HG03196 (cell line): ENCODE data around the gene GOLGA3.
"Not testable (repeated sequence)": the region's sequence is repeated elsewhere in the genome, so short reads cannot be mapped to it uniquely, and the experiment has no call there.

Source experiments
- ATAC-seq: cut with Tn5 transposase; IDR thresholded peaks from one replicate; pipeline ENCODE4 v1.9.1; 2021; ENCODE audit not compliant: unreplicated experiment

Gene GOLGA3

DNA sequence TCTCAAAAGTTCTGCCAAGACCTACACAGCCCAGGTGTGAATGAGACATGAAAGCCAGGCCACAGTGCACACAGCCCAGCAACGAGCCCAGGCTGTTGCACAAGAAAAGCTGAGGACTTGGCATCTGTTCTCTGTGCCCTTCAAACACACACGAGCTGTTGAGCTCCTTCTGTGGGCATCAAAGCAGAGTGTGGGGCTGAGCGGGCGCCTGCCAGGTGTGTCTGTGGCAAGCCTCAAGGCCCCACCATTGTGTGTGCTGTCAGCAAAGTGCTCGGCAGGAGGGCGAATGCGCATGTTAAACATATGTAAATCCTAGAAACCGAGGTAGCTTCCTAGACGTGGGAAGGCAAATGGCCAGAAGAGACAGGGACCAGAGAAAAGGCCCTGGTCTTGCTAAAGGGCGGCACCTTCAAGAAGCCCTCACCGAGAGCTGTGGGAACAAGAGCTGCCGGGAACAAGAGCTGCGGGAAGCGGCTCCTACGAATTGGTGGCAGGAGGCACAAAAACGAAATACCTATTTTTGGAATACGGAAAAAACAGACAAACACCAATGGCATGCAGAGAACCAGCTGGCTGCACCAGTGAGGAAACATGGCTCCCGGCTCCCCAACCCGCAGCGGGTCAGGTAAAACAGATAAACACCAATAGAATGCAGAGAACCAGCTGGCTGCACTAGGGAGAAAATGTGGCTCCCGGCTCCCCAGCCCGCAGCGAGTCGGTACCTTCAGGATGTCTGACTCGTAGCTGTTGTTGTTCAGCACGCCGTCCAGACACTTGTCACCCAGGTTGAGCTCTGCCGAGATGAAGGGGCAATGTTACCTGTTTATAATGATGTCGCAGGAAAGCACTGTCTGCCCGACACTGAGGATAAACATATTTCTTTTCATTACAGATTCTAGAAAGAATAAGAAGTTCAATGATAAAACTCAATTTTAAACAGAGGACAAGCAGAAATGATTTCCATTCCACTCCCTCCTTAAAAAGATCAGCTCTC is 19.0 kb upstream of the GOLGA3 start:
- ATAC-seq = no peak

DNA sequence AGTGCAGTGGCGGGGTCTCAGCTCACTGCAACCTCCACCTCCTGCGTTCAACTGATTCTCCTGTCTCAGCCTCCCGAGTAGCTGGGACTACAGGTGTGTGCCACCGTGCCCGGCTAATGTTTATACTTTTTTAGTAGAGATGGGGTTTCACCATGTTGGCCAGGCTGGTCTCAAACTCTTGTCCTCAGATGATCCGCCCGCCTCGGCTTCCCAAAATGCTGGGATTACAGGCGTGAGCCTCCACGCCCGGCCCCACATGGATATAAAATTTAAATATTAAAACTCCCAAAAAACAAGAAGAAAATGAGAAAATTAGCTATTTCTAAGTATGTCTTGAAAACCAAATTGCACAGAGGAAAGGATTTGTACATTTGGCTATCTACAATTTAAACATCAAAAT is 16.0 kb upstream of the GOLGA3 start:
- ATAC-seq = not testable (repeated sequence)

- no peak for ATAC-seq
Observed at GRCh38 chr12:132842449-132843045, 13.9 kb upstream of the GOLGA3 start.

- no peak for ATAC-seq
Observed at GRCh38 chr12:132841151-132841550, 12.5 kb upstream of the GOLGA3 start.

DNA sequence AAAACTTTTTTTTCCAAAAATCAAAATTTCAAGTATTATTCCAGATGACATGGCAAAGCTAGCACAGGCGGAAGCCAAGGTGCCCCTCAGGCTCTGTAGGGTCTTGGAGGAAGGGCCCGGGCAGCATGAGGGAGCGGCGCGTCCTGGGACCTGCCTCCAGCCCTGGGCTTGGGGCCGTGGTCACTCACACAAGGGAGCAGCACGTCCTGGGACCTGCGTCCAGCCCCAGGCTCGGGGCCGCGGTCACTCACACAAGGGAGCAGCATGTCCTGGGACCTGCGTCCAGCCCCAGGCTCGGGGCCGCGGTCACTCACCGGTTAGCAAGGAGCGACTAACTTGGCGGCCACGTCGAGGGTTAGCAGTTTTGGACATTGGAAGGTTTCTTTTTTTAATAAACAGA is 11.9 kb upstream of the GOLGA3 start:
- ATAC-seq = no peak

- ATAC-seq = no peak
Observed at GRCh38 chr12:132839558-132840235, 11.0 kb upstream of the GOLGA3 start.

DNA sequence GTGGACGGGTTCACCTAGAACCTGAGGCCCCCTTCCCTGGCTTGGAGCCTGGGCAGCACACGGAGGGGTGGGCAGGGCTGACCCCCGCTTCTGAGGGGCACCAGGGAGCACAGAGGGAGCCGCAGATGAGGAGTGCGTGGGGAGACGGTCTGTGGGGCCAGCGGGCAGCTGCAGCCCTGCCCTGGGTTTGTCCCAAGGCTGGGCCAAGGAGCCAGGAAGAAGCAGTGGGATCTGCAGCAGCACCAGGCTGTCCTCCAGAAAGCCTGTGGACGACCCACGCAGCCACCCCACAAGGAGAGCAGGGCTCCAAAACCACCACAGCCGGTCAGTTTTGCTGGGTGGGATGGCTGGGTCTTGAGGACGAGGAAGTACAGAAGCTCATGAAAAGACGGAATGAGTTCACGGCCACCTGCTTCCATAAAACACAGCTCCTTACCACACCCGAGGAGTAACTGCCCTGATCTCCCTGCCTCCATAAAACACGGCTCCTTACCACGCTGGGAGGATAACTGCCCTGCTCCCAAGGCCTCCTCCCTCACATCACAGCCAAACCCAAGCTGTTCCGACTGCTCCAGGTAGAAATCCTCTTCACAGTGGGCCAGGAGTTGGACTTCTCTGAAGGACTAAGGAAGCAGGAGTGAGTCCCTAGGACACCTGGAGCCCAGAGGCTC is 9.9 kb upstream of the GOLGA3 start:
- no peak for ATAC-seq

DNA sequence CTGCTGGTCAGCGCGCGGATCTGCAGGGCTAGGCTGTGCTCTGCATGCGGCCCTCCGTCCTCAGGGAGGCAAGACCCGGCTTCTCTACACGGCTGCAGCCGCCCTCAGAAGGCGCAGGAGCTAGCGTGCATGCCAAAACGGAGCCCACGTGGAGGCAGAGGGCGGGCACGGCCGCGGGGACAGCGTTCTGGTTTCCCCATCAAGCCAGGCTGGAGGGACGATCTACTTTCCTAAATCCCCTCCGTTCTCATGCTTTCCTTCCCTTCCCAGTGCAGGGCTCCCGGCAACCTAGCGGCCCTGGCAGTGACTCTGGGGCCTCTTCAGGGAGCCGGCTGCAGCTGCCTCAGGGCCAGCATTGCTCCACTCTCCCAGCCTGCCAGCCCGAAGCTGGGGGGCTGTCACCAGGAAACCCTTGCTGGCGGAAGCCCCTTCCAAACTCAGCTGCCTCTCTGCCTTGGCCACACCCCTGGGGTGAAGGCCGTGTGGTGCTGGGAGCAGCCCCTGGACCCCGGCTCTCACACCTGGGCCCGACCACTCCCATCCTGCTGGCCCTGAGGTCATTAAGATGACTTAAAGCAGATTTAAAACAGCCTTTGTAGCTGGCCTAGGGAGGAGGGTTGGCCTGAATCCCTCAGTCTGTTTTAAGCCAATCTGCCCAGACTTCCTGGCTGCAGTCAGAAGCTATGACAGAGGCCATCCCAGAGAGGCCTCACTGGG is 9.2 kb upstream of the GOLGA3 start:
- ATAC-seq = no peak

DNA sequence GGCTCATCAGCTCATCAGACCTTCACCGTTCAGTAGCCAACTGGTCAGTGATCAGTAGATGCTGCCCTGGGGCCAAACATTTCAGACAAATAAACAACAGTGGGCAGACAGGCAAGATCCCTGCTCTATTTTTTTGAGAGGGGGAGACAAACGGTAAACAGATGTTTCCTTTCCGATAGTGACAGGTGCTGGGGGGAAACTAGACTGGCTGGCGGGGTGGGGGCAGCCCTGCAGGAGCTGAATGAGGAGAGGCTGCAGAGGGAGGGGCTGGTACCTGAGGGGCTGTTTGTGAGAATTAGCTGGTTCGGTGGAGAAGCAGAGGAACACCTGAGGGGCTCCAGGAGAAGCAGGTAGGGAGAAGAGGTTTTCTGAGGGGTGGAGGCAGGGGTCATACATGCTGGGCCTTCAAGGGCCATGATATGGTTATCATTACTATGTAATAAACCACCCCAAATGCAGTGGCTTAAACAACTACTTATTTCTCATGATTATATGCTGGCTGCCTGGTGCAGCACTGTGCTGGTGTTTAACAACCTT is 8.2 kb upstream of the GOLGA3 start:
- ATAC-seq = no peak

GRCh38 chr12:132836230-132836629 is 7.6 kb upstream of the GOLGA3 start:
- not testable (repeated sequence) for ATAC-seq

DNA sequence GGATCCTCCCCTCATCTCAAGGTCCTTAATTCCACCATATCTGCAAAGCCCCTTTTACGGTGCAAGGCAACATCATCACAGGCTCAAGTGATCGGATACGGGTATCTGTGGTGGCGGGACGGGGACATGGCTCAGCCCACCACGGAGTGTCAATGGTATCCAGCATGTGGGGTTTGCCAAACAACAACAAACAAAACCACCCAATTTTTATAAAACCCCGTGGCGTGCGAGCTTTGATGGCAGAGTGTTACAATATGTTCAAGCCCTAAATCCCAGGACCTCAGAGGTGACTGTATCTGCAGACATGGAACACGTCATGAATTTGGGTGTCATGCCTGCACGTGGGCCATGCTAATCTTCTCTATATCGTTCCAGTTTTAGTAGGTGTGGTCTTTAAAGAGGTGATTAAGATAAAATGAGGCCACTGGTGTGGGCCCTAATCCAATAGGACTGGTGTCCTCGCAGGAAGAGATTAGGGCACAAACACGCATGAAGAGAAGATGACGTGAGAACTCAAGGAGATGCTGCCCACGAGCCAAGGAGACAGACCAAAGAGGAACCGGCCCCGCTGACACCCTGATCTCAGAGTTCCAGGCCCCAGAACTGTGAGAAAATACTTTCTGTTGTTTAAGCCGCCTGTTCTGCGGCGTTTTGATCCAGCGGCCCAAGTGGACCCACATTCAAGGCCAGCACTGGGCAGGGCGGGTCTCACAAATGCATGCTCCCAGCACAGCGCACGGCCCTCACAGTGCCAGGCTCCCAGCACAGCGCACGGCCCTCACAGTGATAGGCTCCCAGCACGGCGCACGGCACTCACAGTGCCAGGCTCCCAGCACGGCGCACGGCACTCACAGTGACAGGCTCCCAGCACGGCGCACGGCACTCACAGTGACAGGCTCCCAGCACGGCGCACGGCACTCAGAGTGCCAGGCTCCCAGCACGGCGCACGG is 6.7 kb upstream of the GOLGA3 start:
- no peak for ATAC-seq

DNA sequence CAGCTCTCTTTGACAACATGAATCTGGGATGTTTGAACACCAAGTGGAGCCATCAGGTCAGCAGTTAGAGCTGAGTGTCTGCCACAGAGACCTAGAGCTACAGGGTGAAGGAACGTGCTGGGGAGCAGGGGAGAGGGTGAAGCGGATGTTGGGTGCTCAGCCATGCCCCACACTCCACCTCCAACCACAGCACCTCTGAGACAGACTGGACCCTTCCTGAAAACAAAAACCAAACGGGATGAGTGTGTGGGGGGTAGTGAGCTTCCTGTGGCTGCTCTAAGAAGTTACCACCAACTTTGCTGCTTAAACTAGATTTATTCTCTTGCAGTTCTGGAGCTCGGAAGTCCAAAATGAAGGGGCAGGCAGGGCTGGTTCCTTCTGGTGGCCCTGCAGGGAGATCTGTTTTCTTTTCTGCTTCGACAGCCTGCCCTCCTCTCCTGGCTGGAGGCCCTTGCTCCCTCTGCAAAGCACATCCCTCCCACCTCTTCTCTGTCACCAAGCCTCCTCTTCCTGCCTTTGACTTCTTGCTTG is 5.6 kb upstream of the GOLGA3 start:
- no peak for ATAC-seq

GRCh38 chr12:132833341-132833740 is 4.7 kb upstream of the GOLGA3 start:
- ATAC-seq = no peak

GRCh38 chr12:132831771-132832170 is 3.1 kb upstream of the GOLGA3 start:
- no peak for ATAC-seq

- peak; percentile 23 for ATAC-seq
Observed at GRCh38 chr12:132827763-132828703, 636 bp downstream of the GOLGA3 start.

DNA sequence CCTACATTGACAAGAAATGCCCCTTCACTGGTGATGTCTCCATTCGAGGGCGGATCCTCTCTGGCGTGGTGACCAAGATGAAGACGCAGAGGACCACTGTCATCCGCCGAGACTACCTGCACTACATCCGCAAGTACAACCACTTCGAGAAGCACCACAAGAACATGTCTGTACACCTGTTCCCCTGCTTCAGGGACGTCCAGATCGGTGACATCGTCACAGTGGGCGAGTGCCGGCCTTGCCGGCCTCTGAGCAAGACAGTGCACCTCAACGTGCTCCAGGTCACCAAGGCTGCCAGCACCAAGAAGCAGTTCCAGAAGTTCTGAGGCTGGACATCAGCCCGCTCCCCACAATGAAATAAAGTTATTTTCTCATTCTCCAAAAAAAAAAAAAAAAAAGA is 2.8 kb downstream of the GOLGA3 start:
- ATAC-seq = no peak

- ATAC-seq = no peak
Observed at GRCh38 chr12:132825089-132825488, 3.6 kb downstream of the GOLGA3 start.

DNA sequence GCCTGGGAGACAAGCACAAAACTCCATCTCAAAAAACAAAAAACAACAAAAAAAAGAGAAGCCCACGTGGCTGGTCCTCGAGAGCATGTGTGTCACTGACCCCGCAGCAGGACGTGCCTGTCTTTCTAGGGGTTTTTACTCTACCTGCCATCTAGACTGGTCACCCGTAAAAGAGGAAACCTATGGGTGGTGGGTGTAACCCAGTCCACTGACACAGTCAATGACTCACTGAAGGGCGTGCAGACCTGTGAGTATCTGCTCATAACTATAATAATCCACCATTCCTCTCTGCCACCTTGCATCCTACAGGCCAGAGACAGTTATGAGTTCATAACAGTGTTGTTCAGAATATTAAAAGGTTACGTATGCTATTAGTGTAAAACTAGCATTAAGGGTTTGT is 4.6 kb downstream of the GOLGA3 start:
- no peak for ATAC-seq
